Activated CD8-positive, alpha-beta T cell treated with anti-CD3 and anti-CD28 coated beads for 36 hours (primary cell): Measurements from ENCODE around the gene ELN. TPM values are rescaled to one million over a fixed set of nuclear protein-coding genes. Genes with fewer than 3 reads are reported as not detected.

Source experiments
- ATAC-seq: fragments of 200-7000 bp; cut with Tn5 transposase; one replicate; pipeline ENCODE4 v1.10.0; 2021; ENCODE audit warnings: mild to moderate bottlenecking, moderate library complexity
- CTCF ChIA-PET: fragments of 350-600 bp; sonication (Branson Sonifier 250); formaldehyde crosslinking; loops from one replicate; lab custom pipeline; 2021; ENCODE audit warnings: antibody characterized with exemption; lab: Charles Lee
- POLR2A ChIA-PET: fragments of 350-600 bp; sonication (Branson Sonifier 250); formaldehyde crosslinking; loops from one replicate; lab custom pipeline; 2021; ENCODE audit warnings: antibody characterized with exemption; lab: Charles Lee
- DNase-seq: peaks from one replicate; pipeline ENCODE4 v3.0.0-alpha.2; 2020
- H3K27ac Mint-ChIP-seq: one replicate; pipeline ENCODE4 v1.8.0; 2021; ENCODE audit warnings: mild to moderate bottlenecking, mixed read lengths
- H3K27me3 Mint-ChIP-seq: one replicate; pipeline ENCODE4 v1.8.0; 2021; ENCODE audit warnings: mixed read lengths
- H3K36me3 Mint-ChIP-seq: one replicate; pipeline ENCODE4 v1.8.0; 2021; ENCODE audit warnings: low read depth, mixed read lengths
- H3K4me1 Mint-ChIP-seq: one replicate; pipeline ENCODE4 v1.8.0; 2021; ENCODE audit warnings: low read depth, mixed read lengths
- H3K4me3 Mint-ChIP-seq: one replicate; pipeline ENCODE4 v1.8.0; 2021; ENCODE audit warnings: mild to moderate bottlenecking, moderate library complexity, mixed read lengths
- H3K9me3 Mint-ChIP-seq: one replicate; pipeline ENCODE4 v1.8.0; 2021; ENCODE audit warnings: mixed read lengths
- intact Hi-C: fragments of 100-400 bp; cut with micrococcal nuclease; formaldehyde crosslinking; loops from one replicate; pipeline ENCODE4 v1.10.0; 2022
- total RNA-seq, 2 experiments: library from RNA; stranded (reverse); gene quantifications; one replicate each; pipeline ENCODE4 v1.2.3, GENCODE V29; 2021
- TF ChIP-seq, protein P1 (sequence below): fragments of 200-600 bp; IDR thresholded peaks from one replicate; pipeline ENCODE4 v1.8.0; 2022; ENCODE audit warnings: antibody characterized with exemption, mild to moderate bottlenecking

The ELN gene
- total RNA-seq, 2 experiments from 2014 or later: not detected

DNA sequence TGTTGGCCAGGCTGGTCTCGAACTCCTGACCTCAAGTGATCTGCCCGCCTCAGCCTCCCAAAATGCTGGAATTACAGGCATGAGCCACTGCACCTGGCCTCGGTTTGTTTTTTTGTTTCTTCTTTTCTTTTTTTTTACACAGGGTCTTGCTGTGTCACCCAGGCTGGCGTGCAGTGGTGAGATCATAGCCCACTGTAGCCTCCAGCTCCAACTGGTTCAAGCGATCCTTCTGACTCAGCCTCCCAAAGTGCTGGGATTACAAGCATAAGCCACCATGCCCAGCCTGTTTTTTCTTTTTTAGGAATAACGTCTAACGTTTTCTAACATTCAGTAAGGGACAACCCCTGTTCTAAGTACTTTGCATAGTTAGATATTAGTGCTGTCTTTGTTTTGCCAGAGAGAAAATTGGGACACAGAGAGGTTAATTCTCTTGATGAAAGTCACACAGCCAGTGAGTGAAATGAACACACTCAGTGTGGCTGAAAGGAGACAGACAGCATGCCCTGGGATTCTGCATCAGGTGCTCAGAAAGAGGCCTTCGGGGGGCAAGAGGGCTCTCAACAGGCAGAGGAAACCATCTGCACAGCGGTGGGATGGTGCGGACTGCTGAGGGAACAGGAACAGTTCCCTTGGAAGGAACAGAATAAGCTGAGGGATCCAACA, 59.9 kb downstream of the ELN start:
- Mint-ChIP-seq H3K9me3 (no peaks in the 10 kb centered on the region), H3K4me3 (no peak overlapping the region), H3K27ac (no peak overlapping the region), H3K27me3 (no peaks in the 10 kb centered on the region), H3K4me1 (peaks cover 17% of the 10 kb centered on the region), H3K36me3 (peaks cover 17% of the 10 kb centered on the region)
- ChIA-PET POLR2A (no interaction called here), CTCF (no interaction called here)
- no peak for DNase-seq
- no peak for ATAC-seq
- TF ChIP-seq, protein P1, sequence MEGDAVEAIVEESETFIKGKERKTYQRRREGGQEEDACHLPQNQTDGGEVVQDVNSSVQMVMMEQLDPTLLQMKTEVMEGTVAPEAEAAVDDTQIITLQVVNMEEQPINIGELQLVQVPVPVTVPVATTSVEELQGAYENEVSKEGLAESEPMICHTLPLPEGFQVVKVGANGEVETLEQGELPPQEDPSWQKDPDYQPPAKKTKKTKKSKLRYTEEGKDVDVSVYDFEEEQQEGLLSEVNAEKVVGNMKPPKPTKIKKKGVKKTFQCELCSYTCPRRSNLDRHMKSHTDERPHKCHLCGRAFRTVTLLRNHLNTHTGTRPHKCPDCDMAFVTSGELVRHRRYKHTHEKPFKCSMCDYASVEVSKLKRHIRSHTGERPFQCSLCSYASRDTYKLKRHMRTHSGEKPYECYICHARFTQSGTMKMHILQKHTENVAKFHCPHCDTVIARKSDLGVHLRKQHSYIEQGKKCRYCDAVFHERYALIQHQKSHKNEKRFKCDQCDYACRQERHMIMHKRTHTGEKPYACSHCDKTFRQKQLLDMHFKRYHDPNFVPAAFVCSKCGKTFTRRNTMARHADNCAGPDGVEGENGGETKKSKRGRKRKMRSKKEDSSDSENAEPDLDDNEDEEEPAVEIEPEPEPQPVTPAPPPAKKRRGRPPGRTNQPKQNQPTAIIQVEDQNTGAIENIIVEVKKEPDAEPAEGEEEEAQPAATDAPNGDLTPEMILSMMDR: no peak
- intact Hi-C loops: no loop called here

DNA sequence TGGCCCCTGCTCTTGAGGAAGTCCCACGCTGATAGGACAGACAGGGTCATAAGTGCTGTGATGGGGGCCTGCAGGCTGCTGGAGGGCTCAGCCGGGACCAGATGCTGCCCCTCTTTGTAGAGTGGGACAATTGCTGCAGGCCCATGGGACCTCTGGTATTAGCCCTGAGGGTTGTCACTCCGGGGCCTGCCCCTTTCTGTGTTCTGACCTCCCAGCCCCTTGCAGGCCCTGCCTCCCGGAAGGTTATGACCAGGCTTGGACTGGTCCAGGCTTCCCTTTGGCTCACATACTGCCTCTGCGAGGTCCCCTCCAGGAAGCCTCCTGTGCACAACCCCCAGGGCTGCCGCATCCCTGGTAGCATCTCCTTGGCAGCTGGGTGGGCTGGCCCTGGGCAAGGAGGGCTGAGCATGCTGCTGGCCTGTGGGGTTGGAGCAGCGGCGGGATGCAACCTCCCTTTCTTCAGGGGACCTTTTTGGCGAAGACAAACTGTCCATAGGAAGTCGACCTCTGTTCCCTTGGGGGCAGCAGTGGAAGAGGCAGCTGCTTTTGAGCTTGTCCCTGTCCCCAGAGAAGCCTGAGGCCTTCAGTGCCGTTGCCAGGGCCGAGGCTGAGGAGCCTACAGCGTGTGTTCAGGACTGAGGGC, 64.5 kb downstream of the ELN start:
- peak overlapping the region; percentile 78 for H3K27ac Mint-ChIP-seq
- TF ChIP-seq, protein P1: no peak
- no peak for DNase-seq
- peaks cover 28% of the 10 kb centered on the region for H3K4me1 Mint-ChIP-seq
- CTCF ChIA-PET: no interaction called here
- no peak for ATAC-seq
- POLR2A ChIA-PET: interaction anchor here (4.9 kb wide), 1 partner anchor 10 kb away, joined by 33 read pairs; the partner anchor contains the start of gene LIMK1
- H3K36me3 Mint-ChIP-seq: peaks cover 16% of the 10 kb centered on the region
- no peak overlapping the region for H3K4me3 Mint-ChIP-seq
- intact Hi-C loops: loop anchor here (5.0 kb wide), 1 partner anchor 85 kb away; no protein-coding TSS in a partner anchor
- no peaks in the 10 kb centered on the region for H3K27me3 Mint-ChIP-seq
- no peaks in the 10 kb centered on the region for H3K9me3 Mint-ChIP-seq

DNA sequence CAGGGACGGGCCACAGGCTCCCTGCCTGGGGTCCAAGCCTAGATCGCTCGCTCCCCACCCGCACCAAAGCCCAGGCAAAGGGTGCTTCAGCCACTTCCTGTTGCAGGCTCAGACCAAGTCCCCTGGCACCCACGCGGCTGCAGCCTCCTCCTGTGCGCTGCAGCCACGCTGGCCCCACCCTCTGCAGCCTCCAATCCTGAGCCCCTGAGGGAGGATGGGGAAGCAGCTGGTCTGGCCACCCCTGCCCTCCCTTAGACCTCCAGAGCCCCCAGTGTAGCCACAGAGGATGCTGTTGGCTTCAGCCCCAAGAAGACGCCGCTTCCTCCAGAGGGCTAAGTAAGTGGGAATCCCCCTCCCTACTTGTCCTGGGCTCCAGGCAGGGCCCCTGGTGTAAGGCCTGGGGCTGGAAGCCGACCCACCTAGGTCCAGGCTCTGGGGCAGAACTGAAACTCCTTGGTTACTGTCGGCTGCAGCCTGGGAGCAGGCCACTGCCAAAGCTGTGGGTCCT, 65.0 kb downstream of the ELN start:
- H3K9me3 Mint-ChIP-seq: no peaks in the 10 kb centered on the region
- no peaks in the 10 kb centered on the region for H3K27me3 Mint-ChIP-seq
- H3K27ac Mint-ChIP-seq: peak overlapping the region; percentile 98
- POLR2A ChIA-PET: interaction anchor here (4.9 kb wide), 1 partner anchor 11 kb away, joined by 33 read pairs; the partner anchor contains the start of gene LIMK1
- ATAC-seq (no peak), DNase-seq (no peak)
- H3K4me1 Mint-ChIP-seq: peaks cover 28% of the 10 kb centered on the region
- CTCF ChIA-PET: interaction anchor here (1.2 to 1.6 kb wide), 2 partner anchors 9 to 23 kb away, joined by 3 to 4 read pairs; partner anchors contain the start of gene LIMK1
- TF ChIP-seq, protein P1: no peak
- H3K36me3 Mint-ChIP-seq: peaks cover 19% of the 10 kb centered on the region
- intact Hi-C loops: loop anchor here (5.0 kb wide), 1 partner anchor 84 kb away; no protein-coding TSS in a partner anchor
- peak overlapping the region; percentile 76 for H3K4me3 Mint-ChIP-seq

DNA sequence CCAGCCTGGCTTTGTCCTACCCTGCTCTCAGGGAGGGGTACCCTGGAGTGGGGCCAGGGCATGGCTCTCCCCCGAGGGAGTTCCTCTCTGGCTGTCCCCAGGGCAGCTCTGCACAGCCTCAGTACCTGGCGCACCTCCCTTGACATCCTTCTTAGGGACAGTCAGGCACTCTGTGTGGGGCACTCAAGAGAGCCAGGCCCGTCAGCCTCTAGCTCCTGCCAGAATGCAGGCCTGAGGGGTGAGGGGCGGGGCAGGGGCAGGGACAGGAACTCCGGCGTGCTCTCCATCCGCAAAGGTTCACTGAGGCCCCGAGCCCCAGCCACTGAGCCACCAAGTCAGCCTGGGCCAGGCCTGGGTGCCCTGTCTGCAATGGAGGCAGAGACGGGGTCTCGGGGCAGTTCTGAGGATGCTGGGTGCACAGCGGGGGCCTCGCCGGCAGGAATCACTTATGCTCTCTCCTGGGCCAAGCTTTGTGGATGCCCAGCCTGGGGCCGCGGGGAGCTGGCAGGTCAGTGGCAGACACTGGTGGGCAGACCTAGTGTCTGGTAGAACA, 65.8 kb downstream of the ELN start:
- POLR2A ChIA-PET: interaction anchor here (4.9 kb wide), 1 partner anchor 12 kb away, joined by 33 read pairs; the partner anchor contains the start of gene LIMK1
- no peaks in the 10 kb centered on the region for H3K9me3 Mint-ChIP-seq

More for the DNA sequence above, 65.8 kb downstream of the ELN start:
- TF ChIP-seq, protein P1: no peak
- ATAC-seq: peak; percentile 29
- peaks cover 20% of the 10 kb centered on the region for H3K36me3 Mint-ChIP-seq
- no peaks in the 10 kb centered on the region for H3K27me3 Mint-ChIP-seq
- intact Hi-C loops: loop anchor here (5.0 kb wide), 1 partner anchor 84 kb away; no protein-coding TSS in a partner anchor
- DNase-seq: no peak
- peak overlapping the region; percentile 76 for H3K4me3 Mint-ChIP-seq
- peak overlapping the region; percentile 98 for H3K27ac Mint-ChIP-seq
- H3K4me1 Mint-ChIP-seq: peaks cover 28% of the 10 kb centered on the region
- CTCF ChIA-PET: interaction anchor here (0.8 to 1.6 kb wide), 3 partner anchors 10 to 81 kb away, joined by 3 to 4 read pairs (median 3); partner anchors contain the start of gene LIMK1
